Bronchial epithelial cell (primary cell): ENCODE measurements around the gene SEMA7A. TPM values are rescaled to one million over a fixed set of nuclear protein-coding genes. Genes with fewer than 3 reads are reported as not detected.

Experiments used
- DNase-seq: peaks from one replicate; pipeline ENCODE4 v3.0.0-alpha.2; 2010; ENCODE audit warnings: low read depth
- FAIRE-seq: peaks from 2 replicates; lab custom pipeline; 2011; peaks lifted over from hg19 to GRCh38; lab: Jason Lieb, UNC
- H3K27me3 ChIP-seq: 2 replicates; pipeline ENCODE4 v1.5.1; 2011; ENCODE audit warnings: low read length; ENCODE audit not compliant: control insufficient read depth, insufficient read depth
- H3K36me3 ChIP-seq: 2 replicates; pipeline ENCODE4 v1.5.1; 2011; ENCODE audit warnings: low read length; ENCODE audit not compliant: control insufficient read depth, insufficient read depth
- H3K4me3 ChIP-seq: 2 replicates; pipeline ENCODE4 v1.5.1; 2011; ENCODE audit warnings: mild to moderate bottlenecking, low read depth, low read length, control low read depth
- total RNA-seq: library from RNA; depleted of rRNA; stranded (reverse); fragments of >200 nt; gene quantifications from 2 replicates; pipeline ENCODE4 v1.2.1, GENCODE V29; 2014
- TF ChIP-seq, protein P1 (sequence below): IDR thresholded peaks from 2 replicates; pipeline ENCODE4 v1.5.1; 2011; ENCODE audit warnings: mild to moderate bottlenecking, moderate library complexity, low read length, control low read depth, inconsistent platforms; ENCODE audit not compliant: insufficient read depth, severe bottlenecking

Gene SEMA7A
- total RNA-seq, 1 donor from 2014 or later: 5.3 TPM

- no peak overlapping the region for H3K4me3 ChIP-seq
- FAIRE-seq (no peak), DNase-seq (no peak)
- TF ChIP-seq, protein P1, sequence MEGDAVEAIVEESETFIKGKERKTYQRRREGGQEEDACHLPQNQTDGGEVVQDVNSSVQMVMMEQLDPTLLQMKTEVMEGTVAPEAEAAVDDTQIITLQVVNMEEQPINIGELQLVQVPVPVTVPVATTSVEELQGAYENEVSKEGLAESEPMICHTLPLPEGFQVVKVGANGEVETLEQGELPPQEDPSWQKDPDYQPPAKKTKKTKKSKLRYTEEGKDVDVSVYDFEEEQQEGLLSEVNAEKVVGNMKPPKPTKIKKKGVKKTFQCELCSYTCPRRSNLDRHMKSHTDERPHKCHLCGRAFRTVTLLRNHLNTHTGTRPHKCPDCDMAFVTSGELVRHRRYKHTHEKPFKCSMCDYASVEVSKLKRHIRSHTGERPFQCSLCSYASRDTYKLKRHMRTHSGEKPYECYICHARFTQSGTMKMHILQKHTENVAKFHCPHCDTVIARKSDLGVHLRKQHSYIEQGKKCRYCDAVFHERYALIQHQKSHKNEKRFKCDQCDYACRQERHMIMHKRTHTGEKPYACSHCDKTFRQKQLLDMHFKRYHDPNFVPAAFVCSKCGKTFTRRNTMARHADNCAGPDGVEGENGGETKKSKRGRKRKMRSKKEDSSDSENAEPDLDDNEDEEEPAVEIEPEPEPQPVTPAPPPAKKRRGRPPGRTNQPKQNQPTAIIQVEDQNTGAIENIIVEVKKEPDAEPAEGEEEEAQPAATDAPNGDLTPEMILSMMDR: no peak
- peaks cover 1% of the 10 kb centered on the region for H3K27me3 ChIP-seq
- no peaks in the 10 kb centered on the region for H3K36me3 ChIP-seq
Measured at GRCh38 chr15:74369756-74370155, 64.0 kb downstream of the SEMA7A start.

DNA sequence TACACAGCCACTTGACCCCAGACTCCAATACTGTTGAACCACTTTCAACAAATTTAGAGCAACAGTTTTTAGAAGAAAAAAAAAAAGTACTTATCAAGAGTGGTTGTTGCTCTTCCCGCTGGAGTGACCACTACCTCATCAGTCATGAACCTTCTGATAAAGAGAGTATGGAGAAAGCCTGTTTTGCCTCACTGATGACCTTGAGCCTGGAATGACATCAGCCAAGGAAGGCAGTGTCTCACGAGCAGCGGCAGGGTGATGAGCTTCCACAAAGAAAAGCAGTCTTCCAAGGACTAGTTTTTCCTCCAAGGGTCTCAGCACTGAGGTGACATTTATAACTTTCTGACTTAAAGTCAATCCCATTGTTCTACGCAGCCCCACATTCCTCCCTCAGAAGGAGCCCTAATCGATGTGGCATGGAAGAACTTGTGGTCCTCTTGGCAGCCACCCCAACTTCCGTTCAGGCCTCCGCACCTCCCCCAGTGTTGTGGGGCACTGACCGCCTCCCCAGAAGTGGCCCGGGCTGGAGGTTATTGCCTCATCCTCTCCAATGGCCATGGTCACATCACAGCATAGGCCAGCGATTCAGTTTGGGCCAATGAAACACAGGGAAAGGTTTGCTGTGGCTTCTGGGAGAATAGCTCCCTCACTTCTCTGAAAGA is 64.5 kb downstream of the SEMA7A start:
- no peak for DNase-seq

GRCh38 chr15:74368121-74368520 is 65.6 kb downstream of the SEMA7A start:
- TF ChIP-seq, protein P1: no peak
- no peak overlapping the region for H3K4me3 ChIP-seq
- H3K36me3 ChIP-seq: no peaks in the 10 kb centered on the region
- peaks cover 1% of the 10 kb centered on the region for H3K27me3 ChIP-seq
- FAIRE-seq (no peak), DNase-seq (no peak)

More for the DNA sequence above, 64.5 kb downstream of the SEMA7A start:
- Histone ChIP-seq H3K36me3 (no peaks in the 10 kb centered on the region), H3K4me3 (no peak overlapping the region), H3K27me3 (peaks cover 1% of the 10 kb centered on the region)
- FAIRE-seq: no peak
- TF ChIP-seq, protein P1: no peak

GRCh38 chr15:74367296-74367854 is 66.4 kb downstream of the SEMA7A start, which contains the start of gene CYP11A1:
CYP11A1 (minus strand) TSS chr15:74367646; CDS start chr15:74367585, 61 bp downstream.
- FAIRE-seq (no peak), DNase-seq (no peak)
- TF ChIP-seq, protein P1: no peak
- Histone ChIP-seq H3K27me3 (peaks cover 1% of the 10 kb centered on the region), H3K36me3 (no peaks in the 10 kb centered on the region), H3K4me3 (no peak within 1 kb of the TSS)

DNA sequence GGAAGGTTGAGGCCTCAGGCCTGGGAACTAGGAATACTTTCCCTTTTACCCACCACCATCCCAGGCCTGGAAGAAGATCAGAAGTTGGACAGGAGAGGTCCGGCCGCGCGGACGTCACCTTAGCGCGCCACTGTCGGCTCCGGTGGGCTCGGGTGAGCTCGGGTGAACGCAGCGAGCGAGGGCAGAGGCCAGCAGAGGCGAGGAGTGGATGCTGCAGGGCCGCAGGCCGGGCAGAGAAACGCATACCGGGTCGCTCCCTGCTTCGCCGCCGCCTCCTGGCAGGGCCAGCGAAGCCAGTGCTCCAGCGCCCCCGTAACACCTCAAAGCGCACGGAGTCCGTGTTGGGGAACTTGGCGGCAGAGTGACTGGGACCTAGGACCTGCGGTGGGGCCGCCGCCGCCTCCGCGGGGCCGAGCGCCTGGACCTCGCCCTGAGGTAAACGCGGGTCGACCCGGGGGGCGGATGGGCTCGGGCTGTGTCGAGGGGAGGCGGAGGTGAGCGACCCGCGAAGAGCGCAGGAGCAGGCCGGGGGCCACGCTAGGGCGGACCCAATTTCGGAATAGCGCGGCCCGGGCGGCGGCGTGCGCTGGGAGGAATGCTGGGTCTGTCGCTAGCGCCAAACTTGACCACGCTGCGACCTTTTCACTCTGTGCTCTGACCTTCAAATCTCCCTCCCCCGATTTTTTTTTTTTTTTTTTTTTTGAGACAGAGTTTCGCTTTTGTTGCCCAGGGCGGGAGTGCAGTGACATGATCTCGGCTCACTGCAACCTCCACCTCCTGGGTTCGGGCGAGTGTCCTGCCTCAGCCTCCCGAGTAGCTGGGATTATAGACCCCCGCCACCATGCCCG is 67.9 kb downstream of the SEMA7A start:
- TF ChIP-seq, protein P1: no peak
- Histone ChIP-seq H3K27me3 (peaks cover 1% of the 10 kb centered on the region), H3K36me3 (no peaks in the 10 kb centered on the region), H3K4me3 (peak overlapping the region; percentile 47)
- FAIRE-seq (no peak), DNase-seq (peak; percentile 13)
